Measurements from ENCODE around the gene MEF2A.

Gene MEF2A

DNA sequence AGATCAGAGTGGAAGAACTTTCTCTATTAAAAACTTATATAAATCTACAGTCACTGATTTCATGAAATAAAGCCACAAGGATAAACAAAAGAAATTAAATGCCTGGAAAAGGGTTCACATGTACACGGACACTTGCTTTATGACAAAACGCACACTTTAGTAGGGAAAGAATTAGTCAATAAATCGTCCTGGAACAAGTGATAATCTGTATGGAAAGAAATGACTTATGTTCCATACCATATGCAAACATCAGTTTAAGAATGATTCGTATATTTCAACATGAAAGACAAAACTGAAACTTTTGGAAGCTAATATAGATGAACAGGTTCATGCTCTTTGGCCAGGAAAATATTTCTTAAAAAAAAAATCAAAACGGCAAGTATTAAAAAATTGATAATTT lies 40.2 kb downstream of the MEF2A start:
- Histone ChIP-seq H3K4me1 (ENCODE audit: insufficient read depth, low read length) (peaks cover 5% of the 10 kb centered on the region; the same call in 1 of the 2 replicates), H3K36me3 (ENCODE audit: insufficient read depth, low read length) (no peaks in the 10 kb centered on the region), H3K9ac (ENCODE audit: low read depth, low read length) (no peak overlapping the region), H3K9me3 (ENCODE audit: control insufficient read depth, insufficient read depth, low read length) (no peaks in the 10 kb centered on the region)

DNA sequence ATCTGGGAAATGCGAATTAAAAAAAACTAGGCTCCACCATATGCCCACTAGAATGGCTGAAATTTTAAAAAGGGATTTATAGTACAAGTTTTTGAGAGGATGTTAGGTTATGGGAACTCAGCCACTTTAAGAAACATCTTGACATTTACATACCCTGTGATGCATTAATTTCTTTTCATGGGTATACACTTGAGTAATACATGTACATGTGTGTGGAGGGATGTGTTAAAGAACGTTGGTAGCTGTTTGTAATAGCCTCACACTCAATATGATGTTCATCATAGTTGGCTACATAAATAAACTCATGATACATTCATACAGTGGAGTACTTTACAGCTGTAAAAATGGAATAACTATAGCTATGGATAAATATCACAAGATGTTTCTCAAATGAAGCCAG lies 40.9 kb downstream of the MEF2A start:
- no peak overlapping the region for H3K9ac ChIP-seq (ENCODE audit: low read depth, low read length)
- no peaks in the 10 kb centered on the region for H3K36me3 ChIP-seq (ENCODE audit: insufficient read depth, low read length)
- H3K9me3 ChIP-seq (ENCODE audit: control insufficient read depth, insufficient read depth, low read length): no peaks in the 10 kb centered on the region
- peaks cover 5% of the 10 kb centered on the region; the same call in 1 of the 2 replicates for H3K4me1 ChIP-seq (ENCODE audit: insufficient read depth, low read length)

DNA sequence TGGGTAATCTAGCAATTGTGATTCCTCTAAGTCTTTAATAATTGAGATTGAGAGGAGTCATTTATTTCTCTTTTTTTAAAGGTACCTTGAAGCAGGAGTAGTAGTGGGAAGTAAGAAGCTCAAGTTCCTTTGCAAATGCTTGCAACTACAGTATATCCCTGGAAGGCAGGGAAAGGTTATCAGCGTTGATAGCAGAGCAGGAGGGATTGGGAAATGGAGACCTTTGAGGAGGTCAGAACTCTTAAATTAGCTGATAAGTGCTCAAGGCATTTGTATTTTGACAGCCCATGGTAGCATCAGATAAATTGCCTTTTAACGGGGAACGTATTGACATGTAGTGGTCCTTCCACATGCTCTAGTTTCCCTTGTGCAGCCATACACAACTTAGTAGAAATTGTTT lies 47.7 kb downstream of the MEF2A start:
- Histone ChIP-seq H3K9ac (ENCODE audit: low read depth, low read length) (no peak overlapping the region), H3K4me1 (ENCODE audit: insufficient read depth, low read length) (peaks cover 3% of the 10 kb centered on the region; the same call in 1 of the 2 replicates), H3K36me3 (ENCODE audit: insufficient read depth, low read length) (peaks cover 2% of the 10 kb centered on the region; the same call in 1 of the 2 replicates), H3K9me3 (ENCODE audit: control insufficient read depth, insufficient read depth, low read length) (no peaks in the 10 kb centered on the region)

DNA sequence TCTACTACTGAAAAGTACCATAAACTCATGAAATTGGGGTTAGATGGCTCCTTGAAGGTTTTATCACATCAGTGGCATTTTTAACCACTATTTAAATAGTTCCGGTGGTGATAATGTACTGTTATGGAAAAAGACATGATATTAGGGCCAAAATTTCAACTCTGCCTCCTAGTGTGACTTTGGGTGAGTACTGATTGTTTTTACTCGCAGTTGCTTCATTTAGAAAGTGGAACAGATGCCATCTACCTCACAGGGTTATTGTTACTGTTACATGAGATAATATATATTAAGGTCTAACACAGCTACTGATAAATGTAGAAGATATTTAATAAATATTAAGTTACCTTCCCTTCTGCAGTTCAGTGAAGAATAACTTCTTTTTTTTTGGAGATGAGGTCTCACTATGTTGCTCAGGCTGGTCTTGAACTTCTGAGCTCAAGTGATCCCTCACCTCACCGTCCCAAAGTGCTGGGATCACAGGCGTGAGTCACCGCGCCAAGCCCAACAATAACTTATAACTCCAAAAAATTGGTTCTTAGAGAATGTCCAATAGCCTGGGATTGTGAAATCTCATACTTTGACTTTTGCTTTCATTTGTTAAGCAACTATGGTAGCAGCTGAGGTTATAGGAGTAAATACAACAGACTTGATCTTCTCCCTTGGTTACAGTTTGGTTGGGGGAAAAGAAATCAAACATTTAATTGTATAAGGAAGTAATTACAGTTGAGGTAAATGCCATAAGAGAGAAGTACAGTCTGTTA lies 48.3 kb downstream of the MEF2A start:
- peaks cover 4% of the 10 kb centered on the region; the same call in 1 of the 2 replicates for H3K4me1 ChIP-seq (ENCODE audit: insufficient read depth, low read length)
- peaks cover 2% of the 10 kb centered on the region; the same call in 1 of the 2 replicates for H3K36me3 ChIP-seq (ENCODE audit: insufficient read depth, low read length)
- no peak overlapping the region for H3K9ac ChIP-seq (ENCODE audit: low read depth, low read length)
- no peaks in the 10 kb centered on the region for H3K9me3 ChIP-seq (ENCODE audit: control insufficient read depth, insufficient read depth, low read length)

DNA sequence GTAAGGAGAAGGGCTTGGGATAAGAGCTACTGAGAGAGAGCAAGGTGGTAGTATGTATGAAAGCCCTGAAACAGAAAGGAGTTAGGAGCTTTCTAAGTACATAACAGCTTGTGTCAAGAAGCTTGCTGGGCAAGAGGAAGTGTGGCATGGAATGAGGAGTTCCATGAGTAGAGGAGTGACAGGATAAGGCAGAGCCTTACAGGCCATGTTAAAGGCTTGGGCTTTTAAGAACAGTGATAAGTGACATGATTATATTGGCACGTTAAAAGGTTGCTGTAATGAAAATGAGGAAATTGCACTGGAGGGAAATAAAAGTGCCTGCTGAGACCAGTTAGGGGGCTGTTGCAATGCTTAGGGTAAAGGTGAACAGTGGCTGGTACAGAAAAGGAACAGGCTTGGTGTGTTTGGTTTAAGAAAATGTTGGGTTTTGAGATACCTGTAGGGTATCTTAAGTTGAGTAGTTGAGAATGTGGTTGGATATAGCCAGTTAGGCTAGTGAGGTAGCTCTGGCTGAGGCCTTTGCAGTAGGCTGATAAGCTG lies 49.0 kb downstream of the MEF2A start:
- Histone ChIP-seq H3K36me3 (ENCODE audit: insufficient read depth, low read length) (peaks cover 2% of the 10 kb centered on the region; the same call in 1 of the 2 replicates), H3K4me1 (ENCODE audit: insufficient read depth, low read length) (peaks cover 6% of the 10 kb centered on the region; the same call in 1 of the 2 replicates)

DNA sequence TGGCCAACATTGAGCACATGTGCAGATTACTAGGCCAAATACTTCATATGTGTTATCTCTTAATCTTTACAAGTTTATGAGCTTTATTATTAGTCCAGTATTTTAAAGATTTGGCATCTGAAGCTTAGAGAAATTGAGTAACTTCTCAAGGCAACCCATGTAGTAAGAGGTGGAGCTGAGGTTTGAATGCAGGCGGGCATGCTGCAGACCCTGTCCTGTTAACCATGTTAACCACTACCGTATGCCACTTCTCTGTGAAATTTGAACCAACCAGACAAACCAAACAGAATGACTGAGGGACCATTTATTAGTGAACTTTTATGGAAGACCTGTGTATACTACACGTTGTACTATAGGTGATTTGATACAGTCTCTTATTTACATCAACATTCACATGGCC lies 49.7 kb downstream of the MEF2A start:
- no peak overlapping the region for H3K9ac ChIP-seq (ENCODE audit: low read depth, low read length)
- peaks cover 6% of the 10 kb centered on the region; the same call in 1 of the 2 replicates for H3K4me1 ChIP-seq (ENCODE audit: insufficient read depth, low read length)
- H3K9me3 ChIP-seq (ENCODE audit: control insufficient read depth, insufficient read depth, low read length): no peaks in the 10 kb centered on the region
- peaks cover 2% of the 10 kb centered on the region; the same call in 1 of the 2 replicates for H3K36me3 ChIP-seq (ENCODE audit: insufficient read depth, low read length)

More for the DNA sequence above, 49.0 kb downstream of the MEF2A start:
- Histone ChIP-seq H3K9me3 (ENCODE audit: control insufficient read depth, insufficient read depth, low read length) (no peaks in the 10 kb centered on the region), H3K9ac (ENCODE audit: low read depth, low read length) (no peak overlapping the region)

DNA sequence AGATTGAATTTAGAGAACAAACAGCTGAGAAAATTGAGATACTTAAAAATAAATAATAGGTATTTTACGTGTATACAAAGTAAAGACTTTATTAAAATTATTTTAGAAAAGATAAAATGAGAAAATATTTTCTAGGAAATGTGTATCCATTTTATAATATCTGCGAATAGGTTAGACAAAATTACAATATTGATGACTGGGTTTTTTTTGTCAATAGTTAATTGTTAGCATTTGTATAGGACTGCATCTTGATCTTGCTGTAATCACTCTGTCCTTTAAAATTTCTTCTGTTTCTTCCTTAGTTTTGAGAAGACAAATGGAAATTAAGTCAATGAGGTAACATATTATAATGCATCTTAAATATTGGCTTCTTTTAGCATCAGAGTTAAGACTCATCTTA lies 50.3 kb downstream of the MEF2A start:
- Histone ChIP-seq H3K9ac (ENCODE audit: low read depth, low read length) (no peak overlapping the region), H3K9me3 (ENCODE audit: control insufficient read depth, insufficient read depth, low read length) (no peaks in the 10 kb centered on the region), H3K4me1 (ENCODE audit: insufficient read depth, low read length) (peaks cover 6% of the 10 kb centered on the region; the same call in 1 of the 2 replicates), H3K36me3 (ENCODE audit: insufficient read depth, low read length) (peaks cover 2% of the 10 kb centered on the region; the same call in 1 of the 2 replicates)

DNA sequence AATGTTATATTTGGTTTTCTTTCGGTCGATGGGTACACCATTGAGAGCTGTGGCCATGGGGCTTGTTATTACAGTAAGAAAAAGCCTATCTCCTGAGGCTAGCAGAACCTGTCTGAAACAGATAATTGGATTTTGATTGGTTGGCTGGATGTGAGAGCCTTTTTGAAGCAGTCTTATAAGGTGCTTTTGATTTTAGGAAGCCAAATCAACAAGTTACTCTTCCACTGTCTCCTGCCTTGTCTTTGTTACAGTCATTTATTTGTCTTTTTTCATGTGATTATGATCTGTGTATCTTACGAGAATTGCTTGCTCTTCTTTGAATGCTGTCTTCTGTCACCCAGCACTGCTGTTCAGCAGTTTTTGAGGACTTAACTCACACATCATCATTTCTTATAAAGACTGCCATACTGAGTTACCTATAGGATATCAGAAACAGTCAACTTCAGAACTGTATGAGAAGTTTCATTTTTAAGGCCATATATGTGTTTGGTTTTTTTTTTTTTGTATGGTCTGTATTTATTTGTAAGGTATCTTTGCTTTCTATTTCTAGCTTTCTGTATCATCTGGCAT lies 51.1 kb downstream of the MEF2A start:
- peaks cover 6% of the 10 kb centered on the region; the same call in 1 of the 2 replicates for H3K4me1 ChIP-seq (ENCODE audit: insufficient read depth, low read length)
- H3K9ac ChIP-seq (ENCODE audit: low read depth, low read length): no peak overlapping the region

DNA sequence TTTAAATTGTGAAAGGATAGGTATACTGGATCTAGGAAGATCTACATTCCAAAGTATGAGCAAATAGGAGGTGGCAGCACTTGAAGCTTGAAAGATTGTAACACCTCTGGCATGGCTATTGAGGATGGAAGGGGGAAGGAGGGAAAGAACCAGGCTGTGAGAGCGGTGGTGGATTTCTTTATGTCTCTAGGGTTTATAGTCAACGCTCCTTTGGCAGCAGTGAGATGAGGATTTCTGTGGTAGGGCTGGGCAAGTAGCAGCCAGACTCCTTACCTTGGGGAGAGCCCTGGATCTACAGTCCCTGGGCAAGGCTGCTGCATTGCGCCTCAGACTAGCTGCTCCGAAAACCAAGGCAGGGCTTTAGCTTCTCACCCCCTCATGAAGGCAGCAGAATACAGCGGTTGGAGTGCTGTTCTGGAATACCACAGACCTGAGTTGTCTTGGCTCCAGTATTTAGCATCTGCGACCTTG lies 53.2 kb downstream of the MEF2A start:
- H3K36me3 ChIP-seq (ENCODE audit: insufficient read depth, low read length): no peaks in the 10 kb centered on the region
- peaks cover 6% of the 10 kb centered on the region; the same call in 1 of the 2 replicates for H3K4me1 ChIP-seq (ENCODE audit: insufficient read depth, low read length)
- H3K9ac ChIP-seq (ENCODE audit: low read depth, low read length): no peak overlapping the region
- H3K9me3 ChIP-seq (ENCODE audit: control insufficient read depth, insufficient read depth, low read length): peaks cover 2% of the 10 kb centered on the region; the same call in 1 of the 2 replicates

More for the DNA sequence above, 51.1 kb downstream of the MEF2A start:
- Histone ChIP-seq H3K36me3 (ENCODE audit: insufficient read depth, low read length) (peaks cover 2% of the 10 kb centered on the region; the same call in 1 of the 2 replicates), H3K9me3 (ENCODE audit: control insufficient read depth, insufficient read depth, low read length) (no peaks in the 10 kb centered on the region)

DNA sequence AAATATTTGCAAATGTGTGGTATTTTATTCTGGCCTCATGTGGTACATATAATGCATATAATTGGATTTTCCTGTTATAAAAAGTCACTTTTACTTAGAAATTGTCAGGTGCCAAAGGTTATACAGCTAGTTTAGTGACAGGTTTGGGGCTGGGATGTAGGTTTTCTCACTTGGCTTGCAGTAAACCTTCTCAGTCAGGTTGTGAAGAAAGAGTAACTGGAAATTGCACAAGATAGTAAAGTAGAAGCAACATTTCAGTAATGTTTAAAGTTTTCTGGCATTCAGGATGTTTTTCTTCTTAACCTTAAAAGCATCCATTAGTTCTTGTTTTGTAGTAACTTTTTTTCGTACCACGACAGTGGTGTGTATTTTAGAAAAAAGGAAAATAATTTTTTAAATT lies 53.9 kb downstream of the MEF2A start:
- H3K9me3 ChIP-seq (ENCODE audit: control insufficient read depth, insufficient read depth, low read length): peaks cover 3% of the 10 kb centered on the region; the same call in 1 of the 2 replicates
- H3K4me1 ChIP-seq (ENCODE audit: insufficient read depth, low read length): peaks cover 5% of the 10 kb centered on the region; the same call in 1 of the 2 replicates
- H3K36me3 ChIP-seq (ENCODE audit: insufficient read depth, low read length): no peaks in the 10 kb centered on the region
- no peak overlapping the region for H3K9ac ChIP-seq (ENCODE audit: low read depth, low read length)

DNA sequence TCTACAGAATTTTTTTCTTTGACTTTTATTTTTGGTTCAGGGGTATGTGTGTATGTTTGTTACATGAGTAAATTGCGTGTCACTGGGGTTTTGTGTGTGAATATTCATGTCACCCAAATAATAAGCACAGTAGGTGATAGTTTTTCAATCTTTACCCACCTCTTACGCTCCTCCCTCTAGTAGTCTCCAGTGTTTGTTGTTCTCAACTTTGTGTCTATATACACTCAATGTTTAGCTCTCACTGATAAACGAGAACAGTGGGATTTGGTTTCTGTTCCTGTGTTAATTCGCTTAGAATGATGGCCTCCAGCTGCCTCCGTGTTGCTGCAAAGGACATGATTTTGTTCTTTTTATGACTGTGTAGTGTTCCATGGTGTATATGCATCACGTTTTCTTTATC lies 54.4 kb downstream of the MEF2A start:
- no peaks in the 10 kb centered on the region for H3K36me3 ChIP-seq (ENCODE audit: insufficient read depth, low read length)
- H3K9ac ChIP-seq (ENCODE audit: low read depth, low read length): no peak overlapping the region
- peaks cover 4% of the 10 kb centered on the region; the same call in 1 of the 2 replicates for H3K9me3 ChIP-seq (ENCODE audit: control insufficient read depth, insufficient read depth, low read length)
- peaks cover 3% of the 10 kb centered on the region; the same call in 1 of the 2 replicates for H3K4me1 ChIP-seq (ENCODE audit: insufficient read depth, low read length)

DNA sequence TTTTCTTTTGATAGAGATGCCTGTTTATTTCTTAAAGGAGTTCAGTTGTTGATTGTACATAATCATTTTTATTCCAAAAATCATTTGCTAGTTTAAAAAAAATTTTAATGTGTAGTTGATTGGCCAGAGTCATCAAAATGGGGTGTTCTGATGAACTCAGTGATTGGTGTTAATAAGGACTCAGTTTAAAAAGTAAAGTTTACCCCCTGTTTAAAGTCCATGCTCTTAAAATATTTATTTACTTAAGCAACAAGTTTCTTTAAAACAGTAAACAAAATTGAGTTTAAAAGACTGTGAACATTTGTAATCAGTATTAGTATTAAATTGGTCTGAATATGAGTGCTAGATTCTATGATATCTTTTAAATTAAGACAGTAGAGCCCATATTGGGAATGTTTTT lies 56.0 kb downstream of the MEF2A start:
- Histone ChIP-seq H3K36me3 (ENCODE audit: insufficient read depth, low read length) (no peaks in the 10 kb centered on the region), H3K9ac (ENCODE audit: low read depth, low read length) (no peak overlapping the region), H3K9me3 (ENCODE audit: control insufficient read depth, insufficient read depth, low read length) (peaks cover 11% of the 10 kb centered on the region; the same call in 1 of the 2 replicates), H3K4me1 (ENCODE audit: insufficient read depth, low read length) (peaks cover 3% of the 10 kb centered on the region; the same call in 1 of the 2 replicates)

DNA sequence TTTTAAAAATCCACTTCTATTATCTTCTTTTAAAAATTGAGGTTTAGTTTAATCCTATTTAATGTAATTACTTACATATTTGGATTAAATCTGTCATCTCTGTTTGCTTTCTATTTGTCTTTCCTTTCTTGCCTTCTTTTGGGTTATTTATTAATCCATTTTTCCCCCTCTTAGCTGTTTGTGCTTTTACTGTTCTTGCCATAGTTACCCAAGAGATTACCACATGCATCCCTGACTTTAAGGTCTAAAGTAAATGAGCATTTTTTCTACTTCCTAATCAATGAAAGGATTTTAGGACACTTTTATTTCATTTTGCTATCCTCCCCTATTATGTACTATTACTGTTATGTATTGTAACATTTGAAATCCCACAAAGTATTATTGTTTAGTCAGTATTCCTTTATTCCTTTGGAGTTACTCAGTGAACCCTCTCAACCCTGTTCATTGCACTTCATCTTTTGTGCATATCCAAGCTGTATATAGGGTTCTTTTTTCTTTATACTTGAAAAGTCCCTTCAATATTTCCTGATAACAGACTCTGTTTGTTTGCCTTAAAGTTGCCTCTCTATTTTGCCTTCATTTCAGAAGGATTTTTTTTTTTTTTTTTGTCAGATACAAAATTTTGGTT lies 62.7 kb downstream of the MEF2A start:
- Histone ChIP-seq H3K36me3 (ENCODE audit: insufficient read depth, low read length) (no peaks in the 10 kb centered on the region), H3K4me1 (ENCODE audit: insufficient read depth, low read length) (peaks cover 16% of the 10 kb centered on the region; the same call in 1 of the 2 replicates), H3K9ac (ENCODE audit: low read depth, low read length) (no peak overlapping the region), H3K9me3 (ENCODE audit: control insufficient read depth, insufficient read depth, low read length) (peaks cover 9% of the 10 kb centered on the region; the same call in 1 of the 2 replicates)

DNA sequence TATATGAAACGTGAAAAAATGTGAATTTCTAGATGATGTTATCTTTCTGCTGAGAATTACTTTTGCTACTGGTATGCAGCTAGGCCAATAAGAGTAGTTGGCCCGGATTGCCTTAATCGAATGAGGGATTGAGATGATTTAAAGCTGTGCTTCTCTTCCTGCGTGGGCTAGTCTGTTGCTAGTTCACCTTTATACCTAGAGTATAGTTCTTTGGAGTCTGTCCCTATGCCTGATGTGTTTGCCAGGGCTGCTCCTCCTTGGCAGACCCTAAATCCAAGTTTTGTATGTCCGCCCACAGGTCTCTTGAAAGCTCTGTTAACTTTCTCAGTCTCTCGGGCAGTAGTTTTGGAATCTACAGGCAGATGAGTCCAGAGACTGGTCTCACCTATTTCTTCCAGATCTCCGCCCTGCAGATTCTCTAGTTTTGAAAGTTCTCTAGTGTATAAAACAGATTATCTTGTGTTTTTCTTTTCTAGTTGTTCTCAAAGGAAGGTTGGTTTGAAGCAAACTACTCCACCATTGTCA lies 64.9 kb downstream of the MEF2A start:
- Histone ChIP-seq H3K4me1 (ENCODE audit: insufficient read depth, low read length) (peaks cover 16% of the 10 kb centered on the region; the same call in 1 of the 2 replicates), H3K36me3 (ENCODE audit: insufficient read depth, low read length) (no peaks in the 10 kb centered on the region), H3K9ac (ENCODE audit: low read depth, low read length) (no peak overlapping the region), H3K9me3 (ENCODE audit: control insufficient read depth, insufficient read depth, low read length) (peaks cover 2% of the 10 kb centered on the region; the same call in 1 of the 2 replicates)

Data from ES-I3 (cell line).